ENCODE results near the gene SUMF2.
"Not testable (repeated sequence)": the region's sequence is repeated elsewhere in the genome, so short reads cannot be mapped to it uniquely, and the experiment has no call there.

SUMF2 gene

DNA sequence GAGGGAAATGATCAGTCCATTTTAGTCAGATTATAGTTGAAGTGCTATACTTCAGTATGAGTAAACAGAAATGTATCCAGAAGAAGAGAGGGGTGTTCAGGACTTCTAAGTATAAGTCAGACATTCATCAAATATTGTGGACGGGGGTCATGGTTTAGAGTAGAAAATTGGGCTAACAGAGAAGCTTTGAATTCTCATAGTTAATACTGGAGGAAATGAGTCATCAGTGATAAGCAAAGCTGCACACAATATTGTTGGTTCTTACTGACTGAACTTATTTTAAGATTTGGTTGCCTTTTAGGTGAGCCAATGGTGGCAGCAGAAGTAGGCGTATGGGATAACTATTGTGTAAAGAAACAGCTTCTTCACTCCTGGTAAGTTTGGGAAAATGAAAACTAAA is 1.7 kb upstream of the SUMF2 start:
- Histone ChIP-seq H3K4me3 (ENCODE audit: low read depth, low read length) (peak overlapping the region; percentile 62), H3K4me1 (ENCODE audit: control insufficient read depth, insufficient read depth, low read length, unreplicated experiment) (peaks cover 45% of the 10 kb centered on the region), H3K27ac (ENCODE audit: low read depth, low read length) (peak overlapping the region; percentile 92), H3K79me2 (ENCODE audit: control insufficient read depth, insufficient read depth, low read length, unreplicated experiment) (peaks cover 32% of the 10 kb centered on the region), H3K27me3 (ENCODE audit: insufficient read depth, low read length) (no peaks in the 10 kb centered on the region), H2AFZ (ENCODE audit: low read length, unreplicated experiment) (no peak overlapping the region), H3K36me3 (ENCODE audit: insufficient read depth, low read length) (peaks cover 42% of the 10 kb centered on the region)

- peak overlapping the region; percentile 88; the same call in 1 of the 2 replicates for H3K4me3 ChIP-seq (ENCODE audit: low read depth, low read length)
- H3K36me3 ChIP-seq (ENCODE audit: insufficient read depth, low read length), result peaks cover 33% of the 10 kb centered on the region
- H2AFZ ChIP-seq (ENCODE audit: low read length, unreplicated experiment), result peak overlapping the region; percentile 17
- peak overlapping the region; percentile 92 for H3K27ac ChIP-seq (ENCODE audit: low read depth, low read length)
- no peaks in the 10 kb centered on the region for H3K27me3 ChIP-seq (ENCODE audit: insufficient read depth, low read length)
- peaks cover 45% of the 10 kb centered on the region for H3K4me1 ChIP-seq (ENCODE audit: control insufficient read depth, insufficient read depth, low read length, unreplicated experiment)
- H3K79me2 ChIP-seq (ENCODE audit: control insufficient read depth, insufficient read depth, low read length, unreplicated experiment), result peaks cover 27% of the 10 kb centered on the region
Measured at GRCh38 chr7:56063500-56063881, 595 bp upstream of the SUMF2 start.

DNA sequence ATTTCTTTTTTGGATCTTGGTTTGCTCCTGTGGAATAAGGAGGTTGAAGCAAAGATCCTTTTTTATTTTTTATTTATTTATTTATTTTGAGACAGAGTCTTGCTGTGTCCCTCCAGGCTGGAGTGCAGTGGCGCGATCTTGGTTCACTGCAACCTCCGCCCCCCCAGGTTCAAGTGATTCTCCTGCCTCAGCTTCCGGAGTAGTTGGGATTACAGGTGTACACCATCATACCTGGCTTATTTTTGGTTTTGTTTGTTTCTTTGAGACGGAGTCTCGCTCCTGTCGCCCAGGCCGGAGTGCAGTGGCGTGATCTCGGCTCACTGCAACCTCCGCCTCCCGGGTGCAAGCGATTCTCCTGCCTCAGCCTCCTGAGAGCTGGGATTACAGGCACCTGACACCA is 2.3 kb downstream of the SUMF2 start:
- H3K79me2 ChIP-seq (ENCODE audit: control insufficient read depth, insufficient read depth, low read length, unreplicated experiment), result peaks cover 19% of the 10 kb centered on the region
- peaks cover 23% of the 10 kb centered on the region for H3K36me3 ChIP-seq (ENCODE audit: insufficient read depth, low read length)
- not testable (repeated sequence) for H3K27ac ChIP-seq (ENCODE audit: low read depth, low read length); H3K27me3 ChIP-seq (ENCODE audit: insufficient read depth, low read length); H2AFZ ChIP-seq (ENCODE audit: low read length, unreplicated experiment); H3K4me3 ChIP-seq (ENCODE audit: low read depth, low read length)
- peaks cover 24% of the 10 kb centered on the region for H3K4me1 ChIP-seq (ENCODE audit: control insufficient read depth, insufficient read depth, low read length, unreplicated experiment)

GRCh38 chr7:56074371-56074791 is 10.3 kb downstream of the SUMF2 start:
- Histone ChIP-seq H3K79me2 (ENCODE audit: control insufficient read depth, insufficient read depth, low read length, unreplicated experiment) (no peaks in the 10 kb centered on the region), H3K27me3 (ENCODE audit: insufficient read depth, low read length) (no peaks in the 10 kb centered on the region), H3K27ac (ENCODE audit: low read depth, low read length) (no peak overlapping the region), H3K4me1 (ENCODE audit: control insufficient read depth, insufficient read depth, low read length, unreplicated experiment) (peaks cover 10% of the 10 kb centered on the region), H3K36me3 (ENCODE audit: insufficient read depth, low read length) (0 out of 2 replicates have a peak, but pooled peaks cover 9% of the 10 kb centered on the region), H2AFZ (ENCODE audit: low read length, unreplicated experiment) (no peak overlapping the region), H3K4me3 (ENCODE audit: low read depth, low read length) (no peak overlapping the region)

GRCh38 chr7:56077681-56078080 is 13.6 kb downstream of the SUMF2 start:
- no peak overlapping the region for H3K27ac ChIP-seq (ENCODE audit: low read depth, low read length)
- H3K79me2 ChIP-seq (ENCODE audit: control insufficient read depth, insufficient read depth, low read length, unreplicated experiment), result no peaks in the 10 kb centered on the region
- H3K27me3 ChIP-seq (ENCODE audit: insufficient read depth, low read length), result no peaks in the 10 kb centered on the region

GRCh38 chr7:56078196-56078595 is 14.1 kb downstream of the SUMF2 start:
- Histone ChIP-seq H2AFZ (ENCODE audit: low read length, unreplicated experiment) (no peak overlapping the region), H3K4me1 (ENCODE audit: control insufficient read depth, insufficient read depth, low read length, unreplicated experiment) (peaks cover 16% of the 10 kb centered on the region), H3K4me3 (ENCODE audit: low read depth, low read length) (no peak overlapping the region), H3K36me3 (ENCODE audit: insufficient read depth, low read length) (peaks cover 4% of the 10 kb centered on the region; the same call in 1 of the 2 replicates), H3K79me2 (ENCODE audit: control insufficient read depth, insufficient read depth, low read length, unreplicated experiment) (no peaks in the 10 kb centered on the region), H3K27me3 (ENCODE audit: insufficient read depth, low read length) (no peaks in the 10 kb centered on the region), H3K27ac (ENCODE audit: low read depth, low read length) (no peak overlapping the region)

More at GRCh38 chr7:56077681-56078080, 13.6 kb downstream of the SUMF2 start:
- H3K4me3 ChIP-seq (ENCODE audit: low read depth, low read length), result no peak overlapping the region
- peaks cover 4% of the 10 kb centered on the region; the same call in 1 of the 2 replicates for H3K36me3 ChIP-seq (ENCODE audit: insufficient read depth, low read length)
- H3K4me1 ChIP-seq (ENCODE audit: control insufficient read depth, insufficient read depth, low read length, unreplicated experiment), result peaks cover 16% of the 10 kb centered on the region
- H2AFZ ChIP-seq (ENCODE audit: low read length, unreplicated experiment), result no peak overlapping the region

DNA sequence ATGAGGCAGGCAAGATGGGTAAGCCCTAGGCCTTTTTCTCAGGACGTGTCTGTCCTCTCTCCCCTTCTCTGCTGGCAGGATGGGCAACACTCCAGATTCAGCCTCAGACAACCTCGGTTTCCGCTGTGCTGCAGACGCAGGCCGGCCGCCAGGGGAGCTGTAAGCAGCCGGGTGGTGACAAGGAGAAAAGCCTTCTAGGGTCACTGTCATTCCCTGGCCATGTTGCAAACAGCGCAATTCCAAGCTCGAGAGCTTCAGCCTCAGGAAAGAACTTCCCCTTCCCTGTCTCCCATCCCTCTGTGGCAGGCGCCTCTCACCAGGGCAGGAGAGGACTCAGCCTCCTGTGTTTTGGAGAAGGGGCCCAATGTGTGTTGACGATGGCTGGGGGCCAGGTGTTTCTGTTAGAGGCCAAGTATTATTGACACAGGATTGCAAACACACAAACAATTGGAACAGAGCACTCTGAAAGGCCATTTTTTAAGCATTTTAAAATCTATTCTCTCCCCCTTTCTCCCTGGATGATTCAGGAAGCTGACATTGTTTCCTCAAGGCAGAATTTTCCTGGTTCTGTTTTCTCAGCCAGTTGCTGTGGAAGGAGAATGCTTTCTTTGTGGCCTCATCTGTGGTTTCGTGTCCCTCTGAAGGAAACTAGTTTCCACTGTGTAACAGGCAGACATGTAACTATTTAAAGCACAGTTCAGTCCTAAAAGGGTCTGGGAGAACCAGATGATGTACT is 15.5 kb downstream of the SUMF2 start:
- Histone ChIP-seq H3K27me3 (ENCODE audit: insufficient read depth, low read length) (no peaks in the 10 kb centered on the region), H3K4me1 (ENCODE audit: control insufficient read depth, insufficient read depth, low read length, unreplicated experiment) (peaks cover 16% of the 10 kb centered on the region), H2AFZ (ENCODE audit: low read length, unreplicated experiment) (no peak overlapping the region), H3K4me3 (ENCODE audit: low read depth, low read length) (no peak overlapping the region), H3K27ac (ENCODE audit: low read depth, low read length) (peak overlapping the region; percentile 33), H3K79me2 (ENCODE audit: control insufficient read depth, insufficient read depth, low read length, unreplicated experiment) (no peaks in the 10 kb centered on the region), H3K36me3 (ENCODE audit: insufficient read depth, low read length) (peaks cover 4% of the 10 kb centered on the region; the same call in 1 of the 2 replicates)

- H3K4me1 ChIP-seq (ENCODE audit: control insufficient read depth, insufficient read depth, low read length, unreplicated experiment), result peaks cover 16% of the 10 kb centered on the region
- not testable (repeated sequence) for H3K27ac ChIP-seq (ENCODE audit: low read depth, low read length); H3K79me2 ChIP-seq (ENCODE audit: control insufficient read depth, insufficient read depth, low read length, unreplicated experiment)
Measured at GRCh38 chr7:56080726-56081435, 16.8 kb downstream of the SUMF2 start.

DNA sequence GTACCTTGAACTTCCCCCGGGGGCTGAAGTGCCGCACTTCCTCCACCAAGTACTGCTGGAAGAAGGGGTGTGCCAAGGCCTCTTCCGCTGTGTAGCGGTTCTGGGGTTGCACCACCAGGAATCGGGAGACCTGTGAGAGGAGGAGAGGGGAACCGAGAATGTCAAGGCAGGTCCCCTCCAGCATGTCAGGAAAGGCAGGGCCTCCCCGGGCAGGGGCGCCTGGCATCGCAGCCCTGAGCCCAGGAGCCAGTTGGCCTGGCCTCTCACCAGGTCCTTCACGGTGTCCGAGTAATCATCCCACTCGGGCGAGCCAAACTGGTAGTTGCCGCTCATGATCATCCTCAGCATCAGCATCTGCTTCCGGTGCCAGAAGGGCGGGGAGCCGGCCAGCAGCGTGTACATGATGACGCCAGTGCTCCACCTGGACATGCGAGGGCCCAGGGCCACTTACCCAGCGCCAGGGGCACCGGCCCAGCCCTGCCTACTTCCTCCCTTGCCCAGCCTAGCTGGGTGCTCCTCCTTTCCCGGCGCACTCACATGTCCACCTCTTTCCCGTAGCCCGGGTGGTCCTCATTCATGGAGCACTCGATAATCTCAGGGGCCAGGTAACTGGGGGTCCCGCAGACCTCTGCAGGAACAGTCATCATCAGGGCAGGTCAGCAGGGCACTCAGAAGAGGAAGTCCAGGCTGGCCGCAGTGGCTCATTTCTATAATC is 17.7 kb downstream of the SUMF2 start:
- Histone ChIP-seq H3K27ac (ENCODE audit: low read depth, low read length) (no peak overlapping the region), H2AFZ (ENCODE audit: low read length, unreplicated experiment) (no peak overlapping the region), H3K79me2 (ENCODE audit: control insufficient read depth, insufficient read depth, low read length, unreplicated experiment) (no peaks in the 10 kb centered on the region), H3K4me3 (ENCODE audit: low read depth, low read length) (no peak overlapping the region), H3K27me3 (ENCODE audit: insufficient read depth, low read length) (no peaks in the 10 kb centered on the region), H3K4me1 (ENCODE audit: control insufficient read depth, insufficient read depth, low read length, unreplicated experiment) (peaks cover 12% of the 10 kb centered on the region), H3K36me3 (ENCODE audit: insufficient read depth, low read length) (peaks cover 4% of the 10 kb centered on the region; the same call in 1 of the 2 replicates)

More at GRCh38 chr7:56080726-56081435, 16.8 kb downstream of the SUMF2 start:
- H2AFZ ChIP-seq (ENCODE audit: low read length, unreplicated experiment); H3K4me3 ChIP-seq (ENCODE audit: low read depth, low read length); H3K27me3 ChIP-seq (ENCODE audit: insufficient read depth, low read length); H3K36me3 ChIP-seq (ENCODE audit: insufficient read depth, low read length): not testable (repeated sequence)

DNA sequence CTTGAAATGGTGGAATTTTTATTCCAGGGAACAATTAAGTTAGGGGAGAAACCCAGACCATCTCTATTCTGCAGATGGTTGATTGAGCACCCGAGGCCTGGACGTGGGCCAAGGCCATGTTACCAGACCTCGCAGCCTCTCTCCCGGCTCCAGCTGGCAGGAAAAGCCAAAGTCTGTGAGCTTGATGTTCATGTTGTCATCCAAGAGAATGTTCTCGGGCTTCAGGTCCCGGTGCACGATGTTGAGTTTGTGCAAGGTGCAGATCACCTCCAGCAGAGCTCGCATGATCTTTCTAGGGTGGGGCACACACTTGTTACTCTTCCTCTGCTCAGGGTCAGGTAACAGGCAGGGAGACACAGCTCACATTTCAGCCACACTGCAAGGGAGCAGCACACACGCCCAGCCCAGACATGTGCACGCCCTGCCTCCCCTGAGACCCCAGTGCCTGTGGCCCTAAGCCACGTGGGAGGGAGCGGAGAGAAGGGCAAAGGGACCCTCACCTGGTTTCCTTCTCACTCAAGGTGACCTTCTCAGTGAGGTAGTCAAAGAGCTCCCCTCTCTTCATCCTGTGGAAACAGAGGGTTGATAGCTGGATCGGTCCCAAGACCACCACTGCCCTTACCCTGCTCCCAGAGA is 19.2 kb downstream of the SUMF2 start:
- H3K4me3 ChIP-seq (ENCODE audit: low read depth, low read length), result no peak overlapping the region
- no peak overlapping the region for H3K27ac ChIP-seq (ENCODE audit: low read depth, low read length)
- H3K4me1 ChIP-seq (ENCODE audit: control insufficient read depth, insufficient read depth, low read length, unreplicated experiment), result peaks cover 11% of the 10 kb centered on the region
- H2AFZ ChIP-seq (ENCODE audit: low read length, unreplicated experiment), result no peak overlapping the region
- H3K36me3 ChIP-seq (ENCODE audit: insufficient read depth, low read length), result peaks cover 4% of the 10 kb centered on the region; the same call in 1 of the 2 replicates
- H3K79me2 ChIP-seq (ENCODE audit: control insufficient read depth, insufficient read depth, low read length, unreplicated experiment), result no peaks in the 10 kb centered on the region
- no peaks in the 10 kb centered on the region for H3K27me3 ChIP-seq (ENCODE audit: insufficient read depth, low read length)

Measured in ACC112 (cell line).